SK-N-SH (cell line): ENCODE results near the gene BCAS4. TPM values are rescaled to one million over a fixed set of nuclear protein-coding genes. Genes with fewer than 3 reads are reported as not detected.

Experiments
- CTCF ChIA-PET: fragments of 300-600, 350-600 bp; formaldehyde crosslinking; extraction: SDS; loops from one replicate; lab custom pipeline; 2021; lab: Yijun Ruan, JAX
- POLR2A ChIA-PET: fragments of 350-600 bp; sonication (Branson Sonifier 250); formaldehyde crosslinking; extraction: SDS; loops from one replicate; lab custom pipeline; 2020; ENCODE audit warnings: antibody characterized with exemption, inconsistent platforms; lab: Yijun Ruan, JAX
- DNase-seq: peaks from one replicate; pipeline ENCODE4 v3.0.0; 2012
- H2AFZ ChIP-seq: fragments of 200-600 bp; sonication (generic); 2 replicates; pipeline ENCODE4 v1.8.1; 2016; ENCODE audit warnings: antibody characterized with exemption, mild to moderate bottlenecking, low read depth
- H3F3A ChIP-seq: fragments of 200-600 bp; sonication (generic); replicated peaks from 2 replicates; pipeline ENCODE3; 2016; ENCODE audit warnings: antibody characterized with exemption, mild to moderate bottlenecking; ENCODE audit not compliant: insufficient read depth
- H3K27ac ChIP-seq, 2 experiments: fragments of 200-500 bp in 1 of 2; fragments of 200-600 bp in 1 of 2; sonication (Bioruptor generic) in 1 of 2; sonication (generic), shearing (Covaris generic) in 1 of 2; 2 replicates each; pipeline versions ENCODE4 v1.5.1 to v1.6.1; 2014 to 2016; ENCODE audit warnings: low read depth in 2 of 2, inconsistent platforms in 1 of 2, low read length in 1 of 2, mild to moderate bottlenecking in 1 of 2, mixed read lengths in 1 of 2
- H3K27me3 ChIP-seq: fragments of 200-600 bp; sonication (generic), shearing (Covaris generic); 2 replicates; pipeline ENCODE4 v1.6.1; 2016; ENCODE audit warnings: mixed run types; ENCODE audit not compliant: insufficient read depth
- H3K36me3 ChIP-seq, 2 experiments: fragments of 200-500 bp in 1 of 2; fragments of 200-600 bp in 1 of 2; sonication (Bioruptor generic) in 1 of 2; sonication (generic) in 1 of 2; replicated peaks in 1 of 2; 2 replicates each; pipeline versions ENCODE3 to v1.5.1; 2014 to 2016; ENCODE audit warnings: low read length in 1 of 2, mild to moderate bottlenecking in 1 of 2; ENCODE audit not compliant: insufficient read depth in 2 of 2, control insufficient read depth in 1 of 2
- H3K4me1 ChIP-seq, 2 experiments: fragments of 200-500 bp in 1 of 2; fragments of 200-600 bp in 1 of 2; sonication (Bioruptor generic) in 1 of 2; sonication (generic), shearing (Covaris generic) in 1 of 2; 2 replicates each; pipeline versions ENCODE4 v1.5.1 to v1.6.1; 2014 to 2016; ENCODE audit warnings: low read depth in 1 of 2, low read length in 1 of 2, mixed run types in 1 of 2; ENCODE audit not compliant: insufficient read depth in 2 of 2, control insufficient read depth in 1 of 2
- H3K4me2 ChIP-seq: fragments of 200-600 bp; sonication (generic), shearing (Covaris generic); 2 replicates; pipeline ENCODE4 v1.6.1; 2017; ENCODE audit warnings: mixed run types
- H3K4me3 ChIP-seq, 2 experiments: fragments of 200-500 bp in 1 of 2; fragments of 200-600 bp in 1 of 2; sonication (Bioruptor generic) in 1 of 2; sonication (generic), shearing (Covaris generic) in 1 of 2; 2 replicates each; pipeline versions ENCODE4 v1.5.1 to v1.8.1; 2014 to 2016; ENCODE audit warnings: low read depth in 2 of 2, inconsistent platforms in 1 of 2, low read length in 1 of 2, mild to moderate bottlenecking in 1 of 2, mixed read lengths in 1 of 2, moderate library complexity in 1 of 2
- H3K79me2 ChIP-seq: fragments of 200-600 bp; sonication (generic); 2 replicates; pipeline ENCODE4 v1.8.1; 2017; ENCODE audit warnings: mild to moderate bottlenecking; ENCODE audit not compliant: insufficient read depth
- H3K9ac ChIP-seq: fragments of 200-600 bp; sonication (generic); 2 replicates; pipeline ENCODE4 v1.6.1; 2017; ENCODE audit warnings: mixed run types
- H3K9me2 ChIP-seq: fragments of 200-600 bp; sonication (generic); 2 replicates; pipeline ENCODE4 v1.6.1; 2017; ENCODE audit warnings: mixed run types
- H3K9me3 ChIP-seq: fragments of 200-600 bp; sonication (generic); 2 replicates; pipeline ENCODE4 v1.6.1; 2017; ENCODE audit warnings: mixed run types, mild to moderate bottlenecking, moderate library complexity
- H4K20me1 ChIP-seq: fragments of 200-600 bp; sonication (generic); 2 replicates; pipeline ENCODE4 v1.6.1; 2017; ENCODE audit warnings: mild to moderate bottlenecking, mixed run types; ENCODE audit not compliant: insufficient read depth
- CTCF ChIP-seq: fragments of 200-600 bp; sonication (generic); IDR thresholded peaks from 2 replicates; pipeline ENCODE4 v1.6.1; 2017; ENCODE audit warnings: antibody characterized with exemption, mild to moderate bottlenecking, moderate library complexity
- FOSL2 ChIP-seq: IDR thresholded peaks from 2 replicates; pipeline ENCODE4 v1.4.0; 2012; ENCODE audit warnings: low read depth, mild to moderate bottlenecking, moderate library complexity, borderline replicate concordance
- FOXM1 ChIP-seq: IDR thresholded peaks from 2 replicates; pipeline ENCODE4 v1.4.0; 2012; ENCODE audit warnings: low read depth, mild to moderate bottlenecking
- GABPA ChIP-seq: IDR thresholded peaks from 2 replicates; pipeline ENCODE4 v1.4.0; 2012; ENCODE audit warnings: low read depth, mild to moderate bottlenecking
- JUND ChIP-seq: IDR thresholded peaks from 2 replicates; pipeline ENCODE4 v1.4.0; 2012
- MEF2A ChIP-seq: IDR thresholded peaks from 2 replicates; pipeline ENCODE4 v1.4.0; 2012; ENCODE audit warnings: low read depth, borderline replicate concordance
- MXI1 ChIP-seq: IDR thresholded peaks from 2 replicates; pipeline ENCODE4 v1.6.1; 2012; ENCODE audit warnings: mild to moderate bottlenecking, low read depth, low read length, improper control_type of control experiment
- NFIC ChIP-seq: IDR thresholded peaks from 2 replicates; pipeline ENCODE4 v1.4.0; 2012; ENCODE audit warnings: borderline replicate concordance
- NRF1 ChIP-seq: IDR thresholded peaks from 2 replicates; pipeline ENCODE4 v1.6.1; 2012; ENCODE audit warnings: low read depth, mild to moderate bottlenecking, low read length
- POLR2AphosphoS5 ChIP-seq: IDR thresholded peaks from 2 replicates; pipeline ENCODE4 v1.6.1; 2012; ENCODE audit warnings: low read depth, low read length
- RAD21 ChIP-seq: IDR thresholded peaks from 2 replicates; pipeline ENCODE4 v1.6.1; 2012; ENCODE audit warnings: mild to moderate bottlenecking, low read length
- RCOR1 ChIP-seq: fragments of 150-350 bp; IDR thresholded peaks from 2 replicates; pipeline ENCODE4 v1.6.1; 2017; ENCODE audit warnings: antibody characterized with exemption, low read length
- SIN3A ChIP-seq: IDR thresholded peaks from 2 replicates; pipeline ENCODE4 v1.6.1; 2012; ENCODE audit warnings: low read depth, mild to moderate bottlenecking, low read length, moderate library complexity, borderline replicate concordance
- SMC3 ChIP-seq: IDR thresholded peaks from 2 replicates; pipeline ENCODE4 v1.6.1; 2012; ENCODE audit warnings: low read depth, low read length, improper control_type of control experiment
- TAF1 ChIP-seq: IDR thresholded peaks from 2 replicates; pipeline ENCODE4 v1.6.1; 2012; ENCODE audit warnings: low read depth, mild to moderate bottlenecking, low read length, moderate library complexity, borderline replicate concordance
- TCF12 ChIP-seq: IDR thresholded peaks from 2 replicates; pipeline ENCODE4 v1.4.0; 2012
- USF1 ChIP-seq: IDR thresholded peaks from 2 replicates; pipeline ENCODE4 v1.4.0; 2012; ENCODE audit warnings: low read depth, borderline replicate concordance
- WGBS: methylation state at CpG from one replicate; pipeline ENCODE4 v1.1.6; 2017; ENCODE audit warnings: low lambda C conversion rate; 5-methylcytosine and 5-hydroxymethylcytosine counted together
- polyA plus RNA-seq, 3 experiments: library from polyadenylated mRNA; depleted of rRNA; stranded (reverse); fragments of >200 nt; gene quantifications; 2 replicates each; pipeline ENCODE4 v1.2.3, GENCODE V29; 2012
- TF ChIP-seq, protein P1 (sequence below): IDR thresholded peaks from 2 replicates; pipeline ENCODE4; 2012
- TF ChIP-seq, protein P2 (sequence below): fragments of 150-350 bp; IDR thresholded peaks from 2 replicates; pipeline ENCODE4 v1.6.1; 2017; ENCODE audit warnings: antibody characterized with exemption, low read length, low read depth, borderline replicate concordance
- TF ChIP-seq, protein P3 (sequence below): fragments of 150-350 bp; IDR thresholded peaks from 2 replicates; pipeline ENCODE4 v1.6.1; 2016; ENCODE audit warnings: mild to moderate bottlenecking, low read depth, low read length

BCAS4 gene
- polyA plus RNA-seq, 1 of the 3 experiments (the other 2 are of a cell fraction) = 43.8 TPM

- no peaks in the 10 kb centered on the region for H3K36me3 ChIP-seq
- TF ChIP-seq JUND = no peak
- TF ChIP-seq MEF2A = no peak
- TF ChIP-seq FOSL2 = no peak
- no peak for TF ChIP-seq FOXM1
- TF ChIP-seq, protein P1, sequence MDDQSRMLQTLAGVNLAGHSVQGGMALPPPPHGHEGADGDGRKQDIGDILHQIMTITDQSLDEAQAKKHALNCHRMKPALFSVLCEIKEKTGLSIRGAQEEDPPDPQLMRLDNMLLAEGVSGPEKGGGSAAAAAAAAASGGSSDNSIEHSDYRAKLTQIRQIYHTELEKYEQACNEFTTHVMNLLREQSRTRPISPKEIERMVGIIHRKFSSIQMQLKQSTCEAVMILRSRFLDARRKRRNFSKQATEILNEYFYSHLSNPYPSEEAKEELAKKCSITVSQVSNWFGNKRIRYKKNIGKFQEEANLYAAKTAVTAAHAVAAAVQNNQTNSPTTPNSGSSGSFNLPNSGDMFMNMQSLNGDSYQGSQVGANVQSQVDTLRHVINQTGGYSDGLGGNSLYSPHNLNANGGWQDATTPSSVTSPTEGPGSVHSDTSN = no peak
- TF ChIP-seq RCOR1 = no peak
- TF ChIP-seq CTCF = no peak
- no peak for TF ChIP-seq TCF12
- TF ChIP-seq SIN3A = no peak
- TF ChIP-seq SMC3 = no peak
- TF ChIP-seq, protein P2, sequence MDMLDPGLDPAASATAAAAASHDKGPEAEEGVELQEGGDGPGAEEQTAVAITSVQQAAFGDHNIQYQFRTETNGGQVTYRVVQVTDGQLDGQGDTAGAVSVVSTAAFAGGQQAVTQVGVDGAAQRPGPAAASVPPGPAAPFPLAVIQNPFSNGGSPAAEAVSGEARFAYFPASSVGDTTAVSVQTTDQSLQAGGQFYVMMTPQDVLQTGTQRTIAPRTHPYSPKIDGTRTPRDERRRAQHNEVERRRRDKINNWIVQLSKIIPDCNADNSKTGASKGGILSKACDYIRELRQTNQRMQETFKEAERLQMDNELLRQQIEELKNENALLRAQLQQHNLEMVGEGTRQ = no peak
- no peak for TF ChIP-seq TAF1
- TF ChIP-seq USF1 = no peak
- TF ChIP-seq MXI1 = no peak
- TF ChIP-seq RAD21 = no peak
- no peak for TF ChIP-seq GABPA
- TF ChIP-seq NFIC = no peak
- TF ChIP-seq NRF1 = no peak
- no peak for TF ChIP-seq POLR2AphosphoS5
- TF ChIP-seq, protein P3, sequence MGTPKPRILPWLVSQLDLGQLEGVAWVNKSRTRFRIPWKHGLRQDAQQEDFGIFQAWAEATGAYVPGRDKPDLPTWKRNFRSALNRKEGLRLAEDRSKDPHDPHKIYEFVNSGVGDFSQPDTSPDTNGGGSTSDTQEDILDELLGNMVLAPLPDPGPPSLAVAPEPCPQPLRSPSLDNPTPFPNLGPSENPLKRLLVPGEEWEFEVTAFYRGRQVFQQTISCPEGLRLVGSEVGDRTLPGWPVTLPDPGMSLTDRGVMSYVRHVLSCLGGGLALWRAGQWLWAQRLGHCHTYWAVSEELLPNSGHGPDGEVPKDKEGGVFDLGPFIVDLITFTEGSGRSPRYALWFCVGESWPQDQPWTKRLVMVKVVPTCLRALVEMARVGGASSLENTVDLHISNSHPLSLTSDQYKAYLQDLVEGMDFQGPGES = no peak
- H3K79me2 ChIP-seq = peaks cover 22% of the 10 kb centered on the region; the same call in 1 of the 2 replicates
- H3K4me2 ChIP-seq = no peak overlapping the region
- ChIA-PET CTCF (interaction anchor here (1.5 kb wide), 1 partner anchor 16 kb away, joined by 7 read pairs; the partner anchor contains the start of gene BCAS4), POLR2A (no interaction called here)
- no peak overlapping the region for H2AFZ ChIP-seq
- no peak overlapping the region for H3K4me3 ChIP-seq
- H3K27ac ChIP-seq = no peak overlapping the region
- H4K20me1 ChIP-seq = no peaks in the 10 kb centered on the region
- DNase-seq = no peak
- 87% methylated on average over 4 of the region's 4 CpGs for WGBS
- H3K27me3 ChIP-seq = no peaks in the 10 kb centered on the region
- H3K9me2 ChIP-seq = no peaks in the 10 kb centered on the region
- no peaks in the 10 kb centered on the region for H3F3A ChIP-seq
- H3K9ac ChIP-seq = no peak overlapping the region
- H3K9me3 ChIP-seq = no peaks in the 10 kb centered on the region
- peaks cover 0 to 2% of the 10 kb centered on the region in 2 experiments; a peak in 1 of 4 replicates for H3K4me1 ChIP-seq
Observed at GRCh38 chr20:50810063-50810462, 15.2 kb downstream of the BCAS4 start.
